Ureter (tissue), 1 donor: ENCODE results near the gene NCK2. TPM values are rescaled to one million over a fixed set of nuclear protein-coding genes. Genes with fewer than 3 reads are reported as not detected.

ENCODE experiments used
- DNase-seq: peaks from one replicate; pipeline ENCODE4 v3.0.0-alpha.2; 2020; ENCODE audit warnings: low spot score
- total RNA-seq: library from RNA; stranded (reverse); gene quantifications from one replicate; pipeline ENCODE4 v1.2.4, GENCODE V29; 2023
- donor health status: DM: yes; HTN: yes; CAD: no.

Gene NCK2
- total RNA-seq, 1 donor from 2014 or later: 40.9 TPM

GRCh38 chr2:105790461-105791149, 45.9 kb downstream of the NCK2 start:
- DNase-seq: no peak

- no peak for DNase-seq
These were observed 46.5 kb downstream of the NCK2 start for GRCh38 chr2:105791229-105791628.

DNA sequence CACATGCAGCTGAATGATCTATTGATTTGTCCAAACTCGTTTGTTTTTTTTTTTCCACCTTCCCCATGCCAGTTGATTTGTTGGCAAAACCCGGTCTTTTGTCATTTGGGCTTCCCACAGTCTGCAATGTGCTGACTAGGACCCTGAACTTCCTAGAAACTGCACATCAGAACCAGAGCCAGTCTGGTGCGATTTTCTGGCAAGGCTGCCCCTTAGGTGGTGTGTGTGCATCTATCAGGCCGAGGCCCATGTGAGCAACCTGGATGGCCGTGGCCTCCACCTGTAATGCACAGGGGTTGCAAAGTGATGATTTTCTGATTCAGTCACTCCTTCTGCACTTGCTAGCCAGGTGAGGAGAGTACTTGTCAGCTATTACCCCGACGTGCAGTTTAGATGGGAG, 47.8 kb downstream of the NCK2 start:
- DNase-seq: no peak

- DNase-seq: no peak
These were observed 48.7 kb downstream of the NCK2 start for GRCh38 chr2:105793196-105793975.

DNA sequence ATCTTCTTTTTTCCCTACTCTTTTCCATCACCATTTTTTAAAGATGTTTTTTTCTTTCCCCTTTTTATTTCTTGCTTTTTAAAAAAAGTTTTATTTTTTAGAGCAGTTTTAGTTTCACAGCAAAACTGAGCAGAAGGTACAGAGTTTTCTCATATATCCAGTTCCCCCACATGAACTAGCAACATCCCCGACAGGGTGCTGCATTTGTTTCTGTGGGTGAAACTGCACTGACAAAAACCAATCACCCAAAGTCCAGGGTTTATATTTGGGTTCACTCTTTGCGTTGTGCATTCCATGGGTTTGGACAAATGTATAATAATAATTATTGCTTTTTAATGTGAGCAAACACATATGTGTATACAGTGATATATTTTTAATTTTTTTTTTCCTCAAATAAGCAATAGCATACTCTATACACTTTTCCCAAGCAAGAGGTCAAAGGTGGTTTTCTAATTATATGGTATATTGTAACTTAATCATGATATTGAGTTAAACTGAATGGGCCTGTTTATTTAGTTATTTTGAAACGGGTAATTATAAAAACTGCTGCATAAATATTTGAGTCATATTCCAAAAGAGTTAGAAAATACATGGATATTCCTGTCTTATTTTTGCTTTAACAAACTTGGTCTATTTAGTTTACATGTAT, 50.3 kb downstream of the NCK2 start:
- no peak for DNase-seq

DNA sequence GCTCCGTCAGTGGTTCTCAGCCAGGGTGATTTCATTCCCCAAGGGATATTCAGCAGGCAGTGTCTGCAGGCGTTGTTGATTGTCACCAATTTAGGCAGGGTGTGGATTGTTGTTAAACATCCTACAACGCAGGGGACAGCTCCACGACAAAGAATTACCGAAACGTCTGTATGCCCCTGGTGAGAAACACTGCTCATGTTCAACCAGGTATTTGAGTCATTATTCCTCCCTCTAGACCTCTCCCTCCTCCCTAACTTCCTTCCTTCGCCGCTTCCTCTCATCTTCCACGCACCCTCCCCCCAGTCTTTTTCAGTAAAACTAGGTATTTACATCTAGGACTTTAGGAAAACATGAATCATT, 50.8 kb downstream of the NCK2 start:
- DNase-seq: no peak

DNA sequence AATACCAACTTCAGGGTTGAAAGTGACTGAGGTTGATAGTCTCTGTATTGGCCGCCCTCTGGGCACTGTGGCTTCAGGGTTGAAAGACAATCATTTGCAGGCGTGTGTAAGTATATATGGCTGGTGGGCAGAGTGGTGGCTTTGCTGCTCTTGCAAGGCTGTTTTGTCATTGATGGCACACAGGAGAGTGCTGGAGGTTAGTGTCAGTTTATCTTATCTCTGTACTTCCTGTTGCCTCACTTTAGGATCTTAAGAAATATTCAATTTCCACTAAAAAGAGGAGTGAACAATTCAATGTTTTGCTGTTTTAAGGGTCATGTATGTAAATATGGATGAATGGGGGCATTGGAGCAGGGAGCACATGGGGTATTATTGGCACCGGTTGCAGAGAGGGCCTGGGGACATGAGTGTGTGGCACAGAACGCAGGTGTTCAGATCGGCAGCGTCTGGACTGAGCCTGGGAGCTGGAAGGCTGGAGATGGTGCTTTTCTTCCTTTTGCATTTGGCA, 51.5 kb downstream of the NCK2 start:
- DNase-seq: no peak

DNA sequence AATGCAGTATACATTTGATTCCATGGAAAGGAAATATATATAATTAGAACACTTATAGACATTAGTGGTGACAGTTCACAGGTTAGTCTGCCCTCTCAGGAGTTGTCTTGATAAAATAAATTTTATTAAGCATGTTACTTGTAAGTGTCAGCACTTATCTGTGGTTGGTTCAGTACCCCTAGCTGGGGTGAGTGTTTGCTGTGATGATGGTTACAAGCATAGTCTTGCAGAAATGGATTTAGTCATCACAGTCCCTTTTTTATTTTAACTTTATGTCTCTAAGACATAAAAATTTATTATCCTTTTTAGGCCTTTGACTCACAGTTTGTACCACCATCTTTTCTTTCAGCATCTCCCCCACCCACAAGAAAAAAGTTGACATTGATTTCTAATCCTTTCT, 52.1 kb downstream of the NCK2 start:
- no peak for DNase-seq

GRCh38 chr2:105797298-105797819, 52.6 kb downstream of the NCK2 start:
- no peak for DNase-seq

- no peak for DNase-seq
These were observed 53.9 kb downstream of the NCK2 start for GRCh38 chr2:105798595-105798994.

DNA sequence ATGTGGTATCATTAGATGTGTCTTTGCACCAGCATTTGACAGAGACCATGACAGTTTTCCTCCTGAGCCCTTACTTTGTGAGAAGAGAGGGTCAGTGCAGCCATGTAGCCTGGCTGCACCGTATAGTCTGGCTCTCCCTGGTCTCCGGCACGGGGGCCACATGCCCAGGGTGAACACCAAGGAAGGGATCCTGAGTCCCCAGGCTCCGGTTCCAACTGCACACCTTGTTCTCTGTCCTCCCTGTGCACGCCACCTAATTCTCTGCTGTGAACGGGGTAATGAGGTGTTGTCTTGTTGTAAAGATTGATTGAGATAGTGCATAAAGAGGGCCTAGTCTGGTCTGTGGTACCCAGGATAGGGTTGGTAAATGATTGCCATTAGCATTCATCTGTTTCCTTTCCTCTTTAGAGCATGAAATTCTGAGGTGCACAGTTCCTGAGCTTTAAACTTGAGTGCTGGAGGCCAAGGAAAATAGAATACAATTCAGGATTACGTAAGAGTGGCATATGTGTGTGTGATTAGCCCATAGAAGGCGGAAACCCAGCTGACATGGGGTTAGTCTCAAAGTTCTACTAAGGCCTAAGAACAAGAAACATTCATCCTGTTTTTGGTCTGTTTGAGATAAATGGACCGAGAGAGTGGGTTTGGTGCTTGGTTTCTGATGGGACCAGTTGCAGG, 55.5 kb downstream of the NCK2 start:
- DNase-seq: no peak

DNA sequence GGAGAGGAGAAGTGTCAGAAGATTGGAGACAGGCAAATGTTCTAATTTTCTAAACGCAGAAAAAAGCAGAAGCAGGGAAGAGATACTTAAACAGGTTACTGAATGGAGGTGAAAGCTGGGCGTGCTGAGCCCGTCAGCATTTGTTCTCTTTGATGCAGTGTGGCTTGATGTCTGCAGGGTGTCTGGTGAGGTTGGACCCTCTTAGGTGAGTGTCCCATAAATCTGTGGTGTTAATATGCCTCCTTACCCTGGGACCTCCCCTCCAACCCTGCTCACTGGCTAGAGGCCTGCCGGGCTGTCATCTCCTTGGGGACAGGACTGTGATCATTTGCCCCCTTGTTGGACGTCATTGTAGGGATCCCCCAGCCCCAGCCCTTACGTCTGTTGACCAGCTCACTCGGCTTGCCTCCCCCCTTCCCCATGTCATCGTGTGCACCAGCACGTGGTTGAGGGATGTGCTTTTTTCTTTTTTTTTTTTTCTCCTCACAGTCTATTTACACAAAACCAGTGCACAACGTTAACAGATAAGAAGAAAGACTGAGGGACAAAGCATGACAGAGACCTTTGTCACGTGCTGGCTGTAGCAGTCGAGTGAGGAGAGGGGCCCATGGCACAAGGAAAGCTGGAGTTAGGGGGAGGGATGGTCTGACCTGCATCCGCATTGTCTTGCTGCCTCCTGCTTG, 56.4 kb downstream of the NCK2 start:
- no peak for DNase-seq

DNA sequence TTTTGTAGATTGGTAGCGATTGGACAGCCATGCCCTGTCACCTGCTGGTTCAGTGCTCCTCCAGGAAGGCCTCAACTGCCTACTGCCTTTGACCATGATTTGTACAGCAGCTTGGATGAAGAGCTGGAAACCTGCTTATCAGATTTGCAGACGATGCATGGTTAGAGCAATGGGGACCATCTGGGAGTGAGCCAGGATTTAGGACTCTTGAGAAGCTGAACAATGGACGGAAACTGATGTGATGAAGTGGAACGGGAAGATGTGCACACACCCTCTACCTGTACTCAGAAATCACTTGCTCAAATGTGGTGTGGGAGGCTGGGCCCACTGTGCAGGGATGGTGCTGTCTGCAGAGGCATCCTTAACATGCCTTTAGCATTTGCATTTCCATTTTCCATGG, 57.2 kb downstream of the NCK2 start:
- DNase-seq: no peak

DNA sequence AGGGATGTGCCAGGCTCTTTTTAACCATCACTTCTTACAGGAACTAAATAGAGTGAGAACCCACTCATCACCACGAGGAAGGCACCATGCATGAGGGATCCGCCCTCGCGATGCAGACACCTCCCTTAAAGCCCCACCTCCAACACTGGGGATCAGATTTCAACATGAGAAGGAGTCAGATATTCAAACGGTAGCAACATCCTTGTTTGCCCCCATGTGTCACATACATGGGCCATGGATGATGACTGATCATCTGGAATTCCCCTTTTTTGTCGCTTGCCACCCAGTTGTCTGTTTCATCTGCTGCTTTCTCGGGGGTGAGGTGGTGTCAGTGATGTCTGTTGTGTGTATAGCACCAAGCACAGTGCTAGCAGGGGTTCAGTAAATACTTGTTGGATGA, 57.9 kb downstream of the NCK2 start:
- DNase-seq: no peak

- no peak for DNase-seq
These were observed 58.6 kb downstream of the NCK2 start for GRCh38 chr2:105803337-105803736.

GRCh38 chr2:105803773-105804172, 59.1 kb downstream of the NCK2 start:
- no peak for DNase-seq

DNA sequence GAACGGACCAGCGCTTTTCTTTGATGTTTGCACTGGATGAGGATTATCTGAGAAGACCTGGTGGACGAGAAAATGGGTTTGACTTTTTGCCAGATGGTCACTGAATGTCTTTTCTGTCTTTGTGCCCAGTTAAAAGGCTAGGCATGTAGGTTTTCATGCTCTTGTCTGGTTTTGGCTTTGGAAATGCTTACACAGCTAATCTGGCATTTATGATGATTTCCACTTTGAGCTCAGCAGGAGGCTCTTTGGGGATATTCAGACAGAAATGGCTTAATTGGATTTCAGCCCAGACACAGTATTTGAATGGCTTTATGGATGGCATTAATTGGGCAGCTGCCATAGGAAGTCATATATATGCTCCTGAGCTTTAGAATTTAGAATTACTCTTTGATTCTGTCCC, 59.6 kb downstream of the NCK2 start:
- no peak for DNase-seq

DNA sequence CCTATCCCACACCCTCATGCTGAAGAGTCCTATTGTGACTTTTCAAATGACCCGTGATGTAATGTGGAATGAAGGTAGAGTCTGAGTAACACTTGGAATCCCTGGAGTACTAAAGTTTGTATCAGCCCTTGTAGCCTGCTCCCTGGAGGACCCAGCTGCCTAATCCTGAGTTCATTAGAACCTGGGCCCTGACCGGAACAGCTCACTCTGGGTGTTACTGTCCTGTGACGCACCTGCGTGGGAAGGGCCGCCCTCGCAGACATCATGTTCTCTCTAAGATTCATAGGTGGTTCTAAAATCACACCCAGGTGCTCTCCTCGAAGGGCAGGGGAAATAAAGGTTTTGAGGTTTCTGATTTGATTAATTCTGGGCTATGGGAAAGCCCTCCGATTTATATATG, 62.3 kb downstream of the NCK2 start:
- no peak for DNase-seq

- DNase-seq: no peak
These were observed 63.8 kb downstream of the NCK2 start for GRCh38 chr2:105808423-105809096.

DNA sequence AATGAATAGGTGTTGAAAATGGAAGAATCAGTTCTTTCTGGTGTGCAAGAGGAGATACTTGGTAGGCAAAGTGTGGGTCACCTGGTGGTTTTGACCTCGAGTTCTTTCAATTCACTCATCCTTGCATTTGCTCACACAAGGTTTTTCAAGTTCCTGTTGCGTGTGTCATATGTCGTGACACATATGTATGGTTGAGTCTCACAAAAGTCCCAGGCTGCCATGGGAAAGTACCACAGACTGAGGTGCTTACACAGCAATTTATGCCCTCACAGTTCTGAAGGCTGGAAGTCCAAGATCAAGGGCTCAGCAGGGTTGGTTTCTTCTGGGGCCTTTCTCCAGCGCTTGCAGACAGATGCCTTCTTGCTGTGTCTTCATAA, 64.4 kb downstream of the NCK2 start:
- no peak for DNase-seq

GRCh38 chr2:105809723-105810122, 65.0 kb downstream of the NCK2 start:
- DNase-seq: no peak
